ENCODE measurements around the gene SIRT7.

SIRT7 gene

GRCh38 chr17:81932333-81932983 lies 14.5 kb upstream of the SIRT7 start:
- no peak for DNase-seq (ENCODE audit: low spot score)

GRCh38 chr17:81931557-81932332 lies 13.8 kb upstream of the SIRT7 start:
- no peak for DNase-seq (ENCODE audit: low spot score)

GRCh38 chr17:81931189-81931556 lies 13.2 kb upstream of the SIRT7 start:
- DNase-seq (ENCODE audit: low spot score): no peak

GRCh38 chr17:81930142-81931125 lies 12.5 kb upstream of the SIRT7 start:
- DNase-seq (ENCODE audit: low spot score): no peak

- DNase-seq (ENCODE audit: low spot score): no peak
These were observed 11.5 kb upstream of the SIRT7 start for GRCh38 chr17:81929253-81930141.

- DNase-seq (ENCODE audit: low spot score): no peak
These were observed 10.7 kb upstream of the SIRT7 start for GRCh38 chr17:81928544-81929252.

GRCh38 chr17:81927653-81928543 lies 9.9 kb upstream of the SIRT7 start, which contains the start of gene MAFG:
TSS of gene MAFG (minus strand) at chr17:81927735. CDS start at chr17:81923185, 4,550 bp downstream.
- peak; percentile 93 for DNase-seq (ENCODE audit: low spot score)

GRCh38 chr17:81927152-81927652 lies 9.2 kb upstream of the SIRT7 start:
- no peak for DNase-seq (ENCODE audit: low spot score)

GRCh38 chr17:81926451-81927151 lies 8.6 kb upstream of the SIRT7 start:
- peak; percentile 64 for DNase-seq (ENCODE audit: low spot score)

GRCh38 chr17:81925860-81926450 lies 8.0 kb upstream of the SIRT7 start:
- DNase-seq (ENCODE audit: low spot score): no peak

- no peak for DNase-seq (ENCODE audit: low spot score)
These were observed 6.9 kb upstream of the SIRT7 start for GRCh38 chr17:81924557-81925532.

- no peak for DNase-seq (ENCODE audit: low spot score)
These were observed 5.6 kb upstream of the SIRT7 start for GRCh38 chr17:81923302-81924260.

- no peak for DNase-seq (ENCODE audit: low spot score)
These were observed 4.8 kb upstream of the SIRT7 start for GRCh38 chr17:81922566-81923301.

- DNase-seq (ENCODE audit: low spot score): no peak
These were observed 4.1 kb upstream of the SIRT7 start for GRCh38 chr17:81921996-81922565.

GRCh38 chr17:81921537-81921862 lies 3.5 kb upstream of the SIRT7 start:
- DNase-seq (ENCODE audit: low spot score): no peak
